Activated B cell treated with CpG ODN at 0.5 μM for 24 hours (primary cell): ENCODE results near the gene SELENOF. TPM values are rescaled to one million over a fixed set of nuclear protein-coding genes. Genes with fewer than 3 reads are reported as not detected.
A peak's percentile ranks its signal among the peaks of the same experiment; 100 is the strongest.

Source experiments
- ATAC-seq: fragments of 200-7000 bp; cut with Tn5 transposase; one replicate; pipeline ENCODE4 v1.10.0; 2021; ENCODE audit warnings: low read depth, mild to moderate bottlenecking, moderate library complexity
- CTCF ChIA-PET: fragments of 350-600 bp; sonication (Branson Sonifier 250); formaldehyde crosslinking; loops from one replicate; lab custom pipeline; 2021; ENCODE audit warnings: antibody characterized with exemption; lab: Charles Lee
- POLR2A ChIA-PET: fragments of 350-600 bp; sonication (Branson Sonifier 250); formaldehyde crosslinking; loops from one replicate; lab custom pipeline; 2021; ENCODE audit warnings: antibody characterized with exemption; lab: Charles Lee
- DNase-seq: peaks from one replicate; pipeline ENCODE4 v3.0.0; 2022
- H3K27ac Mint-ChIP-seq: one replicate; pipeline ENCODE4 v1.8.0; 2020; ENCODE audit warnings: mixed read lengths
- H3K27me3 Mint-ChIP-seq: one replicate; pipeline ENCODE4 v1.8.0; 2021; ENCODE audit warnings: mixed read lengths
- H3K36me3 Mint-ChIP-seq: one replicate; pipeline ENCODE4 v1.8.0; 2021; ENCODE audit warnings: low read depth, mixed read lengths
- H3K4me1 Mint-ChIP-seq: one replicate; pipeline ENCODE4 v1.8.0; 2021; ENCODE audit warnings: mixed read lengths
- H3K4me3 Mint-ChIP-seq: one replicate; pipeline ENCODE4 v1.8.0; 2020; ENCODE audit warnings: mild to moderate bottlenecking, mixed read lengths
- H3K9me3 Mint-ChIP-seq: one replicate; pipeline ENCODE4 v1.8.0; 2020; ENCODE audit warnings: mixed read lengths
- CTCF ChIP-seq: fragments of 200-600 bp; IDR thresholded peaks from one replicate; pipeline ENCODE4 v1.8.0; 2022; ENCODE audit warnings: antibody characterized with exemption, mild to moderate bottlenecking
- intact Hi-C: fragments of 100-400 bp; cut with micrococcal nuclease; formaldehyde crosslinking; loops from one replicate; pipeline ENCODE4 v1.15.1; 2024
- total RNA-seq: library from RNA; stranded (reverse); gene quantifications from 2 replicates; pipeline ENCODE4 v1.2.3, GENCODE V29; 2022

Gene SELENOF
- total RNA-seq, 1 donor from 2014 or later, result 172 TPM

DNA sequence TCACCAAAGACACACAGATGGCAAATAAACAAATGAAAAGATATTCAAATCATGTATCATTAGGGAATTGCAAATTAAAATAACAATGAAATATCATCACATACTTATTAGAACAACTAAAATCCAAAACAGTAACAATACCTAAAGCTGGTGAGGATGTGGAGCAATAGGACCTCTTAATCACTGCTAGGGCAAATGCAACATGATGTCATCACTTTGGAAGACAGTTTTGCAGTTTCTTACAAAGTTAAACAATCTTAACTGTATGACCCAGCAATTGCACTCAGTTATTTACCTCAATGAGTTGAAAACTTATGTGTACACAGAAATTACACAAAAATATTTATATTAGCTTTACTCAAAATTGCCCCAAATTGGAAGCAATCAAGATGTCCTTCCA is 47.3 kb downstream of the SELENOF start:
- no peaks in the 10 kb centered on the region for H3K27me3 Mint-ChIP-seq
- POLR2A ChIA-PET, result no interaction called here
- TF ChIP-seq CTCF, result no peak
- peak overlapping the region; percentile 65 for H3K4me3 Mint-ChIP-seq
- H3K4me1 Mint-ChIP-seq, result peaks cover 44% of the 10 kb centered on the region
- ATAC-seq (peak; percentile 5), DNase-seq (no peak)
- intact Hi-C loops, result loop anchor here (1.0 to 5.0 kb wide), 4 partner anchors 8 to 250 kb away; partner anchors contain the start of genes HS2ST1, SELENOF and SH3GLB1
- peak overlapping the region; percentile 87 for H3K27ac Mint-ChIP-seq
- H3K9me3 Mint-ChIP-seq, result no peaks in the 10 kb centered on the region
- CTCF ChIA-PET, result no interaction called here
- peaks cover 35% of the 10 kb centered on the region for H3K36me3 Mint-ChIP-seq

- Mint-ChIP-seq H3K27ac (peak overlapping the region; percentile 87), H3K4me3 (peak overlapping the region; percentile 65), H3K9me3 (no peaks in the 10 kb centered on the region), H3K27me3 (no peaks in the 10 kb centered on the region), H3K36me3 (peaks cover 40% of the 10 kb centered on the region), H3K4me1 (peaks cover 48% of the 10 kb centered on the region)
- TF ChIP-seq CTCF, result no peak
- ATAC-seq (peak; percentile 87), DNase-seq (no peak)
- POLR2A ChIA-PET, result interaction anchor here (0.7 to 1.1 kb wide), 2 partner anchors 47 to 1818 kb away, joined by 14 to 24 read pairs; partner anchors contain the start of genes HS2ST1 and SELENOF
- CTCF ChIA-PET, result no interaction called here
- intact Hi-C loops, result loop anchor here (1.0 to 5.0 kb wide), 4 partner anchors 8 to 249 kb away; partner anchors contain the start of genes HS2ST1, SELENOF and SH3GLB1
These were observed 47.8 kb downstream of the SELENOF start for GRCh38 chr1:86865973-86866637.

DNA sequence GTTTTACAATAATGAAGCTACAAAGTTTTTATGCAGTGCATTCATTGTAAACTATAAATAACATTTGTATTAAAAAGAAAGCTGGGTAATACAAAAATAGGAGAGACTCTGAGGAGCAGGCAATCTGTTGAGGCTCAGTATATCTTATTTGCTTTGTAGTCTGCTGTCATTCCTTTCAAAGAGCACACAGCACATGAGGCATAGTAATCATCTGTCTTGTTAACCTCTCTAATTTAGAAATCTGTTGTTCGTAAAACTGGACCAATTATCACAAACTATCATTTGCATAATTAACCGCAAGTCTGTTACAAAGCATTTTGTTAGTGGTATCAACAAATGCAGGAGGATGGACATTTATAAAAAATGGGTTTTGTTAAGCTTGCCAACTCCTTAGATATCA is 51.0 kb downstream of the SELENOF start:
- H3K27me3 Mint-ChIP-seq, result no peaks in the 10 kb centered on the region
- TF ChIP-seq CTCF, result no peak
- peaks cover 2% of the 10 kb centered on the region for H3K9me3 Mint-ChIP-seq
- no peak for ATAC-seq
- H3K36me3 Mint-ChIP-seq, result peaks cover 34% of the 10 kb centered on the region
- DNase-seq, result no peak
- H3K4me3 Mint-ChIP-seq, result no peak overlapping the region
- intact Hi-C loops, result loop anchor here (5.0 kb wide), 1 partner anchor 469 kb away; no protein-coding TSS in a partner anchor
- ChIA-PET POLR2A (no interaction called here), CTCF (no interaction called here)
- peaks cover 47% of the 10 kb centered on the region for H3K4me1 Mint-ChIP-seq
- H3K27ac Mint-ChIP-seq, result no peak overlapping the region

DNA sequence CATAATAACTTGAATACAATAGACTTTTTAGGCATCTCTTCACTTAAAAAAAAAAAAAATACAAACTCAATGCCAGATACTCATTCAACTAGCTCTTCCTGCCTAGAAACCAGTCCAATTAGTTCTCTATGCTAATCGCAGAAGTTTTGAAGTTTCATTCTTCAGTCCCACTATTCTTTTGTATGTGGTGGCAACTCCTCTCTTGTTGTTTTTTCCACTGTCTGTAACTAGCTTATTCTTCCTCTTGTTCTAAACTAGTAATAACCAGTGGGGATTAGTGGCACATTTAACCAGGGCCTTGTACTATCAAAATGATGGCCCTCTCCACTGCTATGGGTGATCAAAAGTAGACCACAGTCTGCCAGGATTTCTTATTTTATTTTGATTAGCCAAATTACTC is 52.5 kb downstream of the SELENOF start:
- TF ChIP-seq CTCF, result no peak
- Mint-ChIP-seq H3K4me1 (peaks cover 46% of the 10 kb centered on the region), H3K4me3 (no peak overlapping the region), H3K27ac (peak overlapping the region; percentile 46), H3K9me3 (peaks cover 2% of the 10 kb centered on the region), H3K27me3 (no peaks in the 10 kb centered on the region), H3K36me3 (peaks cover 30% of the 10 kb centered on the region)
- ChIA-PET POLR2A (no interaction called here), CTCF (no interaction called here)
- ATAC-seq, result no peak
- DNase-seq, result no peak
- intact Hi-C loops, result loop anchor here (5.0 kb wide), 1 partner anchor 471 kb away; no protein-coding TSS in a partner anchor

GRCh38 chr1:86860424-86860823 is 53.5 kb downstream of the SELENOF start:
- no peak for ATAC-seq
- Mint-ChIP-seq H3K36me3 (peaks cover 26% of the 10 kb centered on the region), H3K4me1 (peaks cover 38% of the 10 kb centered on the region), H3K27ac (no peak overlapping the region), H3K27me3 (no peaks in the 10 kb centered on the region), H3K4me3 (no peak overlapping the region), H3K9me3 (peaks cover 2% of the 10 kb centered on the region)
- ChIA-PET POLR2A (interaction anchor here (0.6 kb wide), 1 partner anchor 51 kb away, joined by 3 read pairs; no protein-coding TSS in a partner anchor), CTCF (no interaction called here)
- no peak for TF ChIP-seq CTCF
- DNase-seq, result no peak
- intact Hi-C loops, result loop anchor here (5.0 kb wide), 1 partner anchor 472 kb away; no protein-coding TSS in a partner anchor
